Activated T-cell treated with anti-CD3 and anti-CD28 coated beads, Interleukin-2, amount 50 U/mL, for 24 hours (primary cell): ENCODE measurements around the gene DAPK2.

Experiments
- DNase-seq: peaks from one replicate; pipeline ENCODE4 v3.0.0-alpha.2; 2020
- H3K27ac Mint-ChIP-seq: 2 replicates; pipeline ENCODE4 v1.8.0; 2020; ENCODE audit warnings: mild to moderate bottlenecking, mixed read lengths
- H3K27me3 Mint-ChIP-seq: 2 replicates; pipeline ENCODE4 v1.8.0; 2020; ENCODE audit warnings: mixed read lengths
- H3K36me3 Mint-ChIP-seq: 2 replicates; pipeline ENCODE4 v1.8.0; 2020; ENCODE audit warnings: low read depth, mixed read lengths
- H3K4me1 Mint-ChIP-seq: 2 replicates; pipeline ENCODE4 v1.8.0; 2020; ENCODE audit warnings: low read depth, mixed read lengths
- H3K4me3 Mint-ChIP-seq: 2 replicates; pipeline ENCODE4 v1.8.0; 2020; ENCODE audit warnings: mild to moderate bottlenecking, moderate library complexity, mixed read lengths
- H3K9me3 Mint-ChIP-seq: 2 replicates; pipeline ENCODE4 v1.8.0; 2020; ENCODE audit warnings: mixed read lengths

DAPK2 gene

DNA sequence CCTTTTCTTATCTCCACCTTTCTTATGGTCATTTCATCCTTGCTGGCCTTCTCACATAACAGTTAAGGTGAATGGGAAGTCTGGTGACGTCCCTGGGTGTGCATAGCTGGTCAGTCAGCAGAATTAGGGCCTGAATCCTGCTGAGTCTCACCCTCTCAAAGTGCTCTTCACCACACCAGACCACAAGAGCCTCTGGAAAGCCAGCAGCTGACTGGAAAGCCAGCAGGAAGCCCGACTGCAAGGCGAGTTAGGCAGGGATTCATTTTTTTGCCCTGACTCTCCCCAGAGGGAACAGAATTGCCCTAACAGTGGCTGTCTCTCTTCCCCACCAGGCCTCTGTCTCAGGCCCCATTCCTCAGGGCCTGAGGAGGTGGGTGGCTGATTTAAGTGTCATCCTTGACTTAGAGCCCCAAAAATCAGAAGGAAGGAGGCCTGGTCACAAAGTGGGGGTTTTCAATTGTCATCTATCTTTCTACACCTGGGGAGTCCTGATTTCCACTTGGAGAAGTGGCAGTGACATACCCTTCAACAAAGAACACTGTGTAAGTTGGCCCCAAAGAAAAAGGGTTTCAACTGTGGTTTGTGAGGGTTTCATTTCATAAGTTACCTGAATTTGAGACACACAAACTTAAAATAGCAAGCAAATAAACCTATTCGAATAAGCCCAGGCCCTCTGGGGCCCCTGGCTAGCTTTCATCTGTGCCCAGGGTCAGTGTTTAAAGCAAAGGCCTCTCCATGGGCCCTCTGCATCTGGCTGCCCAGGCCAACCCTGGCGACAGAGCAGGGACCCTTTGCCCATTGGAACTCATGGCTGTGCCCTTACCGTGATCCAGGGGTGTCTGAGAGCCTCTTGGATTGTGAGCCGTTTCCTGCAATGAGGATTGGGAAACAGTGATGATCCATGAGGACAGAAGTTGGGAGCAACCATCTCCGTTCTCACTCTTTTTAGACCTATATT, 122.0 kb downstream of the DAPK2 start:
- H3K4me1 Mint-ChIP-seq, result peaks cover 15% of the 10 kb centered on the region
- H3K4me3 Mint-ChIP-seq, result no peak overlapping the region
- H3K36me3 Mint-ChIP-seq, result no peaks in the 10 kb centered on the region
- DNase-seq, result no peak
- H3K27ac Mint-ChIP-seq, result no peak overlapping the region
- no peaks in the 10 kb centered on the region for H3K9me3 Mint-ChIP-seq
- H3K27me3 Mint-ChIP-seq, result no peaks in the 10 kb centered on the region

DNA sequence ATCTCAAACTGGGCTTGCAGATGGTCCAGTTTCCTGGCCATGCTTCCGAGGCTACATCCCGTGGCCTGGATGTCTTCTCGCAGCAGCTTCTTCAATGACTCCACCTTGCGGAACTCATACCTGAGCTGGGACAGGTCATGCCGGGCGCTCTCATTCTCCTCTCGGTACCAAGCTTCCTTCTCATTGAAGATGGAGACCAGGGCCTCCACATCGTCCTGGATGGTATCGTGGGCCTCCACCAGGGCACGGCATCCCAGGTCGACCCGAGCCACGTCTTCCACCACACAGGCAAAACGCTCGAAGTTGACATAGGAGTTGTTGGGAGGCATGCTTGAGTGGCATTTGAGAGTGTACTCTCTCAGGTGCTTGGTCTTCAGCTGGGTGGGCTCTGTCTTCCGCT, 123.4 kb downstream of the DAPK2 start:
- Mint-ChIP-seq H3K27me3 (no peaks in the 10 kb centered on the region), H3K4me3 (no peak overlapping the region), H3K36me3 (no peaks in the 10 kb centered on the region), H3K4me1 (peaks cover 15% of the 10 kb centered on the region), H3K9me3 (no peaks in the 10 kb centered on the region), H3K27ac (no peak overlapping the region)
- no peak for DNase-seq

GRCh38 chr15:63922261-63922904, 123.9 kb downstream of the DAPK2 start:
- H3K36me3 Mint-ChIP-seq, result no peaks in the 10 kb centered on the region
- DNase-seq, result no peak
- H3K4me3 Mint-ChIP-seq, result no peak overlapping the region
- peaks cover 15% of the 10 kb centered on the region for H3K4me1 Mint-ChIP-seq
- no peak overlapping the region for H3K27ac Mint-ChIP-seq
- H3K27me3 Mint-ChIP-seq, result no peaks in the 10 kb centered on the region
- no peaks in the 10 kb centered on the region for H3K9me3 Mint-ChIP-seq

DNA sequence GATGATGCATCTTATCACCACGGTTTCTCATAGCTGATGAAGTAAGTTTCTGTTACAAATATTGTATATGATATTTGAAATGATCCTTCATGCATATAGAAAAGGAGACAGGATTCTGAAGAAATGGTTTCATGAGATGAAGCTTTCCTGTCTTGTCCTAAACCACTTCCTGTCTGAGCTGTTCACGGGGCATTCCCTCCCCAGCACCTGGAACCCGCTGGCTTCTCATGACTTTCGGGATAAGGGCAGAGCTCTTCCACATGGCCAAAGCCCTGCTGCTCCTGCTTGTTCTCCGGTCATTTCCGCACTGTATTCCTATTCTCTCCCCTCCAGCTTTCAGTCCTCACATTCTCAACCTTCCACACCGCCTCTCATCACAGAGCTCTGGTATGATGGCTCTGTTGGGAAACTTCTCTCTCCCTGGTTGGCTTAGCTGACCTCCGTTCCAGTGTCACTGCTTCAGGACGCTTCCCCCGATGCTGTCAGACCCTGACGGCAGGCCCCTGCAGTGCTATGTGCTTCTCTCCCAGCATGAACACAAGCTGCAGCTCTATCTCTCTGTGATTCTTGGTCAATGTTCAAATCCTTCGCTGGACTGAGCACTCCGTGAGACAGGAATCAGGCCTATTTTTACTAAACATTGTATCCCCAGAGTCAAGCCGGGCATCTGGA, 125.6 kb downstream of the DAPK2 start:
- H3K9me3 Mint-ChIP-seq, result no peaks in the 10 kb centered on the region
- no peak overlapping the region for H3K4me3 Mint-ChIP-seq
- H3K27me3 Mint-ChIP-seq, result no peaks in the 10 kb centered on the region
- no peaks in the 10 kb centered on the region for H3K36me3 Mint-ChIP-seq
- H3K27ac Mint-ChIP-seq, result no peak overlapping the region
- peaks cover 15% of the 10 kb centered on the region for H3K4me1 Mint-ChIP-seq
- DNase-seq, result no peak

DNA sequence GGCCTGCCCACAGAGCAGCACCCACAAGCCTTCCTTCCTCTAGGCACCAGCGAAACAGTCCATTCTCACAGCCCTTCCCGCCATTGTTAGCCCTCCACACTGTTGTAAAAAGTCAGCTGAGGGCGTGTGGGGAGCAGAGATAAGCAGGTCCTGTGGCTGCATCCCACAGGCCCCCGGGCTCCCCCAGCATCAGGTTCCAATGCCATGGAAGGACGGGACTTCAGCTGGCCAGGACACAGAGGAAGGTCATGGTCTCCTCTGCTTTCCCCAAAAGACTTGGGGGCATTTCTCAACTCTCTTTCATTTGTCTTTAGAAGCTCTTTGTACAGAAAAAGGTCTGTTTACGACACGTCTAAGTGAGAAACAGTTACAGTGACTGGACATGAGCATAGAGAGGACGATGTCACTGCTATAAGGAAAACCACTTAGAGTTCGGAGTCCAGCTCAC, 127.4 kb downstream of the DAPK2 start:
- Mint-ChIP-seq H3K27me3 (no peaks in the 10 kb centered on the region), H3K36me3 (no peaks in the 10 kb centered on the region), H3K9me3 (no peaks in the 10 kb centered on the region), H3K27ac (no peak overlapping the region), H3K4me3 (no peak overlapping the region), H3K4me1 (peaks cover 15% of the 10 kb centered on the region)
- DNase-seq, result no peak

DNA sequence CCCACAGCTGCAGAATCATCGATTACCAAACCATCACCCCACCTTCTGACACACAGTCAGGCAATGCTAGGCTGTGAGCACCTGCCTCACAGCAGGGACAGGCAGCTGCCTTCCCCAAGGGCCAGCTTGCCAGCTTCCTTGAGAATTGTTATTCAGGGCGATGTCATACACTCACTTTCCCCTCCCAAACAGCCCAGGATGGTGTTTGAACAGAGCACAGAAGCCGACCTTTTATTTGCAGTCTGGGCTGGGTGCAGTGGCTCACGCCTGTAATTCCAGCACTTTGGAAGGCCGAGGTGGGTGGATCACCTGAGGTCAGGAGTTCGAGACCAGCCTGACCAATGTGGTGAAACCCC, 128.0 kb downstream of the DAPK2 start:
- DNase-seq, result no peak
- Mint-ChIP-seq H3K4me1 (peaks cover 15% of the 10 kb centered on the region), H3K27me3 (no peaks in the 10 kb centered on the region), H3K9me3 (no peaks in the 10 kb centered on the region), H3K27ac (no peak overlapping the region), H3K4me3 (no peak overlapping the region), H3K36me3 (no peaks in the 10 kb centered on the region)

DNA sequence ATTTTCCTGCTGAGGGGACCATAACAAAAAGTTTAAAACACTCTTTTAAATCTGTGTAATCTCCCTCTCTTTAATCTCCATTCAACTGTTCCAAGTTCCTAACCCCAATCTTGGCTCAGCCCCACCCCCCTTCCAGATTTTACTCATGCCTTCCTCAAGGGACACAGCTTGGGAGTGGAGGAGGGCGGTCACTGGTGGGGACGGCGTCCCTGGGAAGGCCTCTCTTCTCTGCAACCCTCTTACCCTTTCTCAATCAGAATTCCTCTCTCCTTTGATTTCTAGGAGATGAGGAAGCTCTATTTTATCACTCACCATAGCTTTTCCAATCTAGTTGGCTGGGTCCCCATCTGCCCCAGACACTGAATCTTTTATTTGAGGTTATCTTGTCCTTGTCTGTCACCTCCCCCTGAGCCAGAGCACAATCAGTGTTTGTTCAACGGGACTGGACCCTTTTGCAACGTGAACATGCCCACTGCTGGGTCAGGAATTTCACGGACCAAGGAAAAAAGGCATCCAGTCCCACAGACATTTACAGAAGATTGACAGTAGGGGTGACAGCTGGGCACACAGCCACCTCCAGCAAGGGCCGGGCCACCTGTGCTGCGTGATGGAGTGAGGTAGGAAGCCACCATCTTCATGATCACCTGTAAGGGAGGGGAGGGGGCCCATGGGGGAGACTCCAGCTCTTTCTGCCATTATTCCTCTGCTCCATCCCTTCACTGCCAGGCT, 128.5 kb downstream of the DAPK2 start:
- Mint-ChIP-seq H3K4me1 (peaks cover 15% of the 10 kb centered on the region), H3K9me3 (no peaks in the 10 kb centered on the region), H3K36me3 (no peaks in the 10 kb centered on the region), H3K27ac (no peak overlapping the region), H3K4me3 (no peak overlapping the region), H3K27me3 (no peaks in the 10 kb centered on the region)
- DNase-seq, result no peak

- Mint-ChIP-seq H3K9me3 (no peaks in the 10 kb centered on the region), H3K4me1 (peaks cover 15% of the 10 kb centered on the region), H3K4me3 (no peak overlapping the region), H3K27me3 (no peaks in the 10 kb centered on the region), H3K27ac (no peak overlapping the region), H3K36me3 (no peaks in the 10 kb centered on the region)
- no peak for DNase-seq
Observed at GRCh38 chr15:63915873-63916771, 130.2 kb downstream of the DAPK2 start.

DNA sequence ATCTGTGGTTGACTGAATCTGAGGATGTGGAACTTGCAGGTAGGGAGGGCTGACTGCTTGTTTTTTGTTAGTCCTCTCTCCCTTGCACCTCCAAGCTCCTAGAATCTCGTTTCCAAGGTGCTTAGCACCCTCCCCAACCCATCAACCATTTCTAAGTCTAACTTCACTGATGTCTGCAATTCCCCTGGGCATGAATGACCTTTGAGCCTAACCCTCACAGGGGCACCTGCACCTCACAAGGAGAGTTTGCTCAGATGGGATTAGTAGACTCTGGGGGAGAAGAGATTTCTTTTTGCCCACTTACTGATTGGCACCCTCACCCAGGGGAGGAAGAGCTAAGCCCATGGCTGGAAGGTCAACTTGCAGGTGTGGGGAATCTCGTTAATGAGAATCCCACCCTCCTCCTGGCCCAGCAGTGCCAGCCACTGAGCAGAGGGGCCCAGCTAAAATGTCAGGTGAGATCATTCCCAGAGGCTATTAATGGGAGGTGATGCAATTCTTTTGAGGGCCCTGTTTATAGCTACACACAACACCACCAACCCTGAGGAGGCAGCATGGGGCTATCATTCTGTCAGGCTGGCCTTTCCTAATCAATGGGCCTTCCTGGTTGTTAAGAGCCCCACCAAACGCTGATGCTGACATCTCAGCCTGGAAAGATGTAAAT, 130.9 kb downstream of the DAPK2 start:
- Mint-ChIP-seq H3K27ac (no peak overlapping the region), H3K4me3 (no peak overlapping the region), H3K36me3 (no peaks in the 10 kb centered on the region), H3K9me3 (no peaks in the 10 kb centered on the region), H3K27me3 (no peaks in the 10 kb centered on the region), H3K4me1 (peaks cover 7% of the 10 kb centered on the region)
- no peak for DNase-seq

DNA sequence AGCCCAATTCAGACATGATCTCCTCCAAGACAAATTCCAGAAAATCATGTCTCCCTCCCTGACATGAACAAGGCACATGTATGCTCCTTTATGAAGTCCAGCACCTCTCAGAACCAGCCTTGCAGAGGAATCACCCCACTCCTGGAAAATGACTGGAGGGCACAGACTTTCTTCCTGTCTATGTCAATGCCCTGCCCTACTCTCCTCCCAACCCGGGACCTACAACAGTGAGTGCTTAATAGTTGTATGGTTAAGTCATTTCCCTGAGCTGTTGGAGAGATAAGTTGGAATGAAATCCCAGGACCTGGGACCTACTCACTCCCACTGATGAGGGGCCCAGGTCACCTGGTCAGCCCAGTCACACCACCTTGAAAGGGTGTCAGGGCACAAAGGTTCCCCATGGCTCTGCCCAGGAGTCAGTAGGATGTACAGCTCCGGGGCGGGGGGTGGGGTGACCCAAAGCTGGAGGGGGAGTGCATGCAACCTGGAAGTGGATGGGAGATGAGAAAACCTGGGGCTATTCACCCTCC, 132.4 kb downstream of the DAPK2 start:
- no peaks in the 10 kb centered on the region for H3K9me3 Mint-ChIP-seq
- no peak overlapping the region for H3K27ac Mint-ChIP-seq
- no peak overlapping the region for H3K4me3 Mint-ChIP-seq
- DNase-seq, result no peak
- H3K36me3 Mint-ChIP-seq, result no peaks in the 10 kb centered on the region
- no peaks in the 10 kb centered on the region for H3K27me3 Mint-ChIP-seq
- H3K4me1 Mint-ChIP-seq, result no peaks in the 10 kb centered on the region

- H3K4me3 Mint-ChIP-seq, result no peak overlapping the region
- no peaks in the 10 kb centered on the region for H3K36me3 Mint-ChIP-seq
- DNase-seq, result no peak
- H3K27me3 Mint-ChIP-seq, result no peaks in the 10 kb centered on the region
- no peak overlapping the region for H3K27ac Mint-ChIP-seq
- H3K9me3 Mint-ChIP-seq, result no peaks in the 10 kb centered on the region
- no peaks in the 10 kb centered on the region for H3K4me1 Mint-ChIP-seq
Observed at GRCh38 chr15:63913336-63913735, 132.9 kb downstream of the DAPK2 start.

GRCh38 chr15:63912061-63912615, 134.1 kb downstream of the DAPK2 start:
- Mint-ChIP-seq H3K27me3 (no peaks in the 10 kb centered on the region), H3K4me1 (no peaks in the 10 kb centered on the region)

GRCh38 chr15:63911160-63911559, 135.1 kb downstream of the DAPK2 start:
- no peak overlapping the region for H3K27ac Mint-ChIP-seq
- no peak overlapping the region for H3K4me3 Mint-ChIP-seq

More at GRCh38 chr15:63912061-63912615, 134.1 kb downstream of the DAPK2 start:
- no peaks in the 10 kb centered on the region for H3K9me3 Mint-ChIP-seq
- H3K27ac Mint-ChIP-seq, result no peak overlapping the region
- H3K4me3 Mint-ChIP-seq, result no peak overlapping the region
- H3K36me3 Mint-ChIP-seq, result no peaks in the 10 kb centered on the region
- no peak for DNase-seq

More at GRCh38 chr15:63911160-63911559, 135.1 kb downstream of the DAPK2 start:
- Mint-ChIP-seq H3K4me1 (peaks cover 9% of the 10 kb centered on the region), H3K27me3 (no peaks in the 10 kb centered on the region), H3K9me3 (no peaks in the 10 kb centered on the region), H3K36me3 (no peaks in the 10 kb centered on the region)
- no peak for DNase-seq
